Osteoblast (primary cell): Measurements from ENCODE around the gene PLD6. TPM values are rescaled to one million over a fixed set of nuclear protein-coding genes. Genes with fewer than 3 reads are reported as not detected.

ENCODE experiments used
- DNase-seq: peaks from one replicate; pipeline ENCODE4 v3.0.0; 2011; ENCODE audit warnings: low spot score, mixed read lengths; ENCODE audit not compliant: insufficient read length; ENCODE audit errors: missing footprints
- H2AFZ ChIP-seq: 2 replicates; pipeline ENCODE4 v1.6.0; 2011; ENCODE audit warnings: mild to moderate bottlenecking, low read length
- H3K27ac ChIP-seq: 2 replicates; pipeline ENCODE4 v1.5.1; 2011; ENCODE audit warnings: mild to moderate bottlenecking, low read depth, low read length, moderate library complexity
- H3K27me3 ChIP-seq: 2 replicates; pipeline ENCODE4 v1.6.0; 2012; ENCODE audit warnings: mild to moderate bottlenecking, control low read depth, inconsistent platforms, low read length, moderate library complexity; ENCODE audit not compliant: insufficient read depth
- H3K36me3 ChIP-seq: 2 replicates; pipeline ENCODE4 v1.5.1; 2011; ENCODE audit warnings: mild to moderate bottlenecking, low read length, control low read depth, moderate library complexity; ENCODE audit not compliant: insufficient read depth
- H3K4me1 ChIP-seq: 2 replicates; pipeline ENCODE4 v1.5.1; 2011; ENCODE audit warnings: mild to moderate bottlenecking, low read length, control low read depth, moderate library complexity; ENCODE audit not compliant: insufficient read depth
- H3K4me2 ChIP-seq: 2 replicates; pipeline ENCODE4 v1.6.0; 2011; ENCODE audit warnings: mild to moderate bottlenecking, low read length; ENCODE audit not compliant: insufficient read depth
- H3K4me3 ChIP-seq: fragments of 200-600 bp; sonication (generic); 3 replicates; pipeline ENCODE4 v1.5.1; 2012; ENCODE audit warnings: mild to moderate bottlenecking, low read length, inconsistent platforms; ENCODE audit not compliant: insufficient read depth
- H3K79me2 ChIP-seq: 2 replicates; pipeline ENCODE4 v1.6.0; 2012; ENCODE audit warnings: mild to moderate bottlenecking, low read length, control low read depth, inconsistent platforms; ENCODE audit not compliant: insufficient read depth
- H3K9me3 ChIP-seq: 2 replicates; pipeline ENCODE4 v1.5.1; 2011; ENCODE audit warnings: low read depth, low read length, control low read depth
- H4K20me1 ChIP-seq: 2 replicates; pipeline ENCODE4 v1.6.0; 2012; ENCODE audit warnings: mild to moderate bottlenecking, low read length, control low read depth; ENCODE audit not compliant: insufficient read depth
- CTCF ChIP-seq: IDR thresholded peaks from 2 replicates; pipeline ENCODE4 v1.5.1; 2011; ENCODE audit warnings: mild to moderate bottlenecking, low read depth, low read length, moderate library complexity; ENCODE audit errors: extremely low read depth
- small RNA-seq: library from RNA; depleted of rRNA; stranded (forward); fragments of <200 nt; gene quantifications from one replicate; pipeline ENCODE3, GENCODE V24; 2012
- total RNA-seq: library from RNA; depleted of rRNA; stranded (reverse); fragments of >200 nt; gene quantifications from 2 replicates; pipeline ENCODE4 v1.2.3, GENCODE V29; 2012

PLD6 gene
- total RNA-seq, 1 donor = 1.4 TPM

DNA sequence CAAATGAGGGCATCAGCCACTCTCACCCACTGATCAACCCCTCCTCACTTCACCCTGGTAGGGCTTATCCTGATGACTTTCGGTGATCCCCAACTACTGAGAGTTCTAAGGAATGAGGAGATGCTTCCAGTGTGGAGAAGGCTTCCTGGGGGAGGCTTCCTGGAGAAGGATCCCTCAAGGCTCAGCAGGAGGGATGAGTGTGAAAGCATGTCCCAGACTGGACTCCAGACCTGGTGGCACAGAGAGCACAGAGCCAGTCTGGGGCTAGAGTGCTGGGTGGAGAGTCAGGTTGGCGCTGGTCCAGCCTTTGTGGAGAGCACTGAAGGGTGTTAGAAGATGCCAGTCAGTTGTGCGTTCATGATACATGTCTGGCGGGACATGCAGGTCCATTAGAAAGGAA is 53.7 kb downstream of the PLD6 start:
- Histone ChIP-seq H4K20me1 (peaks cover 17% of the 10 kb centered on the region), H3K36me3 (peaks cover 64% of the 10 kb centered on the region), H3K27ac (peak overlapping the region; percentile 93), H3K4me3 (no peak overlapping the region), H3K9me3 (no peaks in the 10 kb centered on the region), H2AFZ (no peak overlapping the region), H3K4me1 (peaks cover 64% of the 10 kb centered on the region), H3K4me2 (peak overlapping the region; percentile 12), H3K79me2 (peaks cover 15% of the 10 kb centered on the region), H3K27me3 (no peaks in the 10 kb centered on the region)
- peak; percentile 60 for DNase-seq
- TF ChIP-seq CTCF = no peak

DNA sequence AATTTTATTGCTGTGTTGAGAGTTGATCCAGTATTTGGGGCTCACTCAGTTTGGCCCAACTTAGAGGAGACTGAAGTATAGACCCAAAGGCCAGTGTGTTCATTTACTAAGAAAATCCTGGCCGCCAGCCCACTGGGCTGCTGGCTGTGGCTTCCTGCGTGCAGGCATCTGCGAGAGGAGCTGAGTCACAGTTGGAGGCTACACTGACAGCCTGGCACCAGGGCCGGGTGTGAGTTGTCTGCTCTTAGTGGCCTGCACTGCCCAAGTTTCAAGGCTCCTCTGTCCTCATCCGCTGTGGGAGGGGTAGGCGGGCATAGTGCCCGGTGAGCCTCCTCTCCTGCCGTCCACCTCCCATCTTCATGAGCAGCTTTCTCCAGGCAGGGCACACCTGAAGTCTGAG is 54.2 kb downstream of the PLD6 start:
- Histone ChIP-seq H3K4me3 (peak overlapping the region; percentile 4), H3K9me3 (no peaks in the 10 kb centered on the region), H3K4me1 (peaks cover 62% of the 10 kb centered on the region), H2AFZ (no peak overlapping the region), H3K36me3 (peaks cover 63% of the 10 kb centered on the region), H4K20me1 (peaks cover 18% of the 10 kb centered on the region), H3K4me2 (peak overlapping the region; percentile 66), H3K27me3 (no peaks in the 10 kb centered on the region), H3K27ac (peak overlapping the region; percentile 93), H3K79me2 (peaks cover 12% of the 10 kb centered on the region)
- no peak for TF ChIP-seq CTCF
- DNase-seq = peak; percentile 96

DNA sequence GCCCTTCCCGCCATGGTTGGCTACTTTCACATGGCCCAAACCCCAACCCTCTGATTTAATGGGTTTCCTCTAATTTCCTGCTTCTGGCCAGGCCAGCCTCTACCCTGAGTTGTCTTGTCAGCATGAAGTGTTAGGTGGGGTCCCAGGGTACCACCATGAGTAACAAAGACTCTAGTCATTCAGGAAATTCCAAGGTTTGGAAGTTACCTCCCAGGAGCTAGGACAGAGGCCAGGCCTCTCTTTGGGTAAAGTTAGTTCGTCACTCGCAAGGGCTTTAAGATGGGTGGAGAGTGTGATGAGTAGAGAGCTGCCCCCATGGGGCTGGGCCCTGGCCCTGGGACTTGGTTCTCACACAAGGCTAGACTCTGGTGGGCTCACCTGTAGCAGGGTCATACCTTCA is 54.6 kb downstream of the PLD6 start:
- H3K36me3 ChIP-seq = peaks cover 63% of the 10 kb centered on the region
- TF ChIP-seq CTCF = no peak
- DNase-seq = peak; percentile 77
- peak overlapping the region; percentile 93 for H3K27ac ChIP-seq
- no peaks in the 10 kb centered on the region for H3K27me3 ChIP-seq
- H3K9me3 ChIP-seq = no peaks in the 10 kb centered on the region
- H3K79me2 ChIP-seq = peaks cover 11% of the 10 kb centered on the region
- no peak overlapping the region for H2AFZ ChIP-seq
- peaks cover 14% of the 10 kb centered on the region for H4K20me1 ChIP-seq
- H3K4me1 ChIP-seq = peaks cover 58% of the 10 kb centered on the region
- peak overlapping the region; percentile 4 for H3K4me3 ChIP-seq
- H3K4me2 ChIP-seq = peak overlapping the region; percentile 66

GRCh38 chr17:17151055-17151454 is 55.1 kb downstream of the PLD6 start:
- peak overlapping the region; percentile 66 for H3K4me2 ChIP-seq
- peak; percentile 89 for DNase-seq
- H3K4me1 ChIP-seq = peaks cover 53% of the 10 kb centered on the region
- H3K27me3 ChIP-seq = no peaks in the 10 kb centered on the region
- no peaks in the 10 kb centered on the region for H3K9me3 ChIP-seq
- TF ChIP-seq CTCF = no peak
- peaks cover 11% of the 10 kb centered on the region for H4K20me1 ChIP-seq
- H3K4me3 ChIP-seq = peak overlapping the region; percentile 4
- peak overlapping the region; percentile 93 for H3K27ac ChIP-seq
- peaks cover 67% of the 10 kb centered on the region for H3K36me3 ChIP-seq
- H3K79me2 ChIP-seq = peaks cover 14% of the 10 kb centered on the region
- no peak overlapping the region for H2AFZ ChIP-seq

Small RNAs within 50 kb of the gene (small RNA-seq; reads per million reads assigned to genes)
- gene RNU6-767P = not detected

Other genes with a start within 250 kb of the PLD6 start
- gene TNFRSF13B, start 234.2 kb downstream of the PLD6 start, total RNA-seq = not detected in 2 replicates
- gene MPRIP, start 163.9 kb downstream of the PLD6 start, total RNA-seq = 120 and 149 TPM in 2 replicates
- gene FLCN, start 30.8 kb upstream of the PLD6 start, total RNA-seq = 104 and 174 TPM in 2 replicates
- gene COPS3, start 74.9 kb upstream of the PLD6 start, total RNA-seq = 76.0 and 78.5 TPM in 2 replicates
- 0.36 and 1.2 TPM in 2 replicates for gene NT5M, start 97.0 kb upstream of the PLD6 start, total RNA-seq